Activated naive CD4-positive, alpha-beta T cell treated with anti-CD3 and anti-CD28 coated beads, Interleukin-2, amount 50 U/mL, for 24 hours (primary cell): ENCODE data around the gene IGLL1.
"Not testable (repeated sequence)": the region's sequence is repeated elsewhere in the genome, so short reads cannot be mapped to it uniquely, and the experiment has no call there.

Source experiments
- H3K27ac Mint-ChIP-seq: one replicate; pipeline ENCODE4 v1.8.0; 2021; ENCODE audit warnings: mild to moderate bottlenecking, mixed read lengths
- H3K27me3 Mint-ChIP-seq: one replicate; pipeline ENCODE4 v1.8.0; 2021; ENCODE audit warnings: mixed read lengths
- H3K36me3 Mint-ChIP-seq: one replicate; pipeline ENCODE4 v1.8.0; 2021; ENCODE audit warnings: mixed read lengths
- H3K4me1 Mint-ChIP-seq: one replicate; pipeline ENCODE4 v1.8.0; 2021; ENCODE audit warnings: mixed read lengths
- H3K4me3 Mint-ChIP-seq: one replicate; pipeline ENCODE4 v1.8.0; 2021; ENCODE audit warnings: mild to moderate bottlenecking, mixed read lengths
- H3K9me3 Mint-ChIP-seq: one replicate; pipeline ENCODE4 v1.8.0; 2021; ENCODE audit warnings: mixed read lengths

IGLL1 gene

GRCh38 chr22:23555118-23555517, 25.0 kb downstream of the IGLL1 start:
- no peaks in the 10 kb centered on the region for H3K9me3 Mint-ChIP-seq
- no peak overlapping the region for H3K4me3 Mint-ChIP-seq
- H3K36me3 Mint-ChIP-seq: no peaks in the 10 kb centered on the region
- peaks cover 3% of the 10 kb centered on the region for H3K27me3 Mint-ChIP-seq
- no peak overlapping the region for H3K27ac Mint-ChIP-seq
- no peaks in the 10 kb centered on the region for H3K4me1 Mint-ChIP-seq

DNA sequence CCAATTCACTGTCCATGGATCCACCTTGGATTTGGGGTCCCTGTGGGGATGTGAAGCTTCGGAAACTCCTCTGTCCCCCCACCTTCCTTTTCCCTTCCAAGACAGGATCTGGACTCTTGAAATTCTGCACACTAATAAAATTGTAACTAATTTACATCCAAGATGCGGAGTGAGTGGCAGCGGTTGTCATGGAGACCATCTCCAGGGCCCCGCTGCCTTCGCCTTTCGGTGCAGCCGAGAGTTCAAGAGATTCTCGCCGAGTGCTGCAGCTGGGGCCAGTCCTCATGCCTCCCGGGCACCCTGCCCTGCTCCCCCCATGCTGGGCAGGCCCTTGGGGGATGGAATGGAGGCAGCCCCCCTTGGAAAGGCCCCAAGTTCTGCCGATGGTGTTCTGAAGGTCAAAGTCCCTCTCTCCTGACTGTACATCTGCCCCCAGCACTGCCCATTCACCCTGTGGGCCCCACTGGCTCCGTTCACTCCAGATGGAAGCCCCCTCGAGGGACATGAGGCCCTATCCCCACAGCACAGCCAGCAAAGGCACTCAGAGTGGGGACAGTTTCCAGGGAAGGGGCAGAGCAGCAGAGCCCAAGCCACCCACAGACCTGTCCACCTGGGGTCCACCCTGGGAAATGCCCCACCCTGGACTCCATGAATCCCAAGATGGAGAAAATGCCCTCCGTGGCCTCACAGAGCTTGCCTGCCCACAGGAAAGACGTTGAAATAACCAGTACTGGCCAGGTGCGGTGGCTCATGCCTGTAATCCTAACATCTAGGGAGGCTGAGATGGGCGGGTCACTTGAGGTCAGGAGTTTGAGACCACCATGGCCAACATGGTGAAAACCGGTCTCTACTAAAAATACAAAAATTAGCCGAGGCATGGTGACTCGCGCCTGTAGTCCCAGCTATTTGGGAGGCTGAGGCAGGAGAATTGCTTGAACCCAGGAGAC, 25.9 kb downstream of the IGLL1 start:
- Mint-ChIP-seq H3K4me1 (no peaks in the 10 kb centered on the region), H3K4me3 (no peak overlapping the region), H3K9me3 (no peaks in the 10 kb centered on the region), H3K36me3 (no peaks in the 10 kb centered on the region), H3K27ac (no peak overlapping the region), H3K27me3 (peaks cover 3% of the 10 kb centered on the region)

DNA sequence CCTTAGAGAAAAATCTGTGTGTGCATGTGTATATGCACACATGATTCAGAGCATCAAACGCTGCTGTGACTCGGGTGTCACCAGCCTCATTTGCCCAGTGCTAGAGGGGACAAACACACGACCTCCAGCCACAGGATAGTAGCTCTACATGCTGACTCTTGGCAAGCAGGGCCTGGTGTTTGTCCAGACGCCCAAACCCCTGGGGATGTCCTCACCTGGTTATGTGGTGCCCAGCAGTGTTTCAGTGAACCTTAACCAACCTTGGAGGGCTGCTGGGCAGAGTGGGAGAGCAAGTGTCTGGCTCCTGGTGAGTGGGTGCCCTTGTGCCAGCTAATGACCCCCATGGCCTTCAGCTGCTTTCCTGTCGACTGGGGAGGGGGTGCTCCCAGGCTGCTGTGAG, 26.7 kb downstream of the IGLL1 start:
- H3K9me3 Mint-ChIP-seq: no peaks in the 10 kb centered on the region
- H3K27ac Mint-ChIP-seq: no peak overlapping the region
- no peaks in the 10 kb centered on the region for H3K4me1 Mint-ChIP-seq
- peaks cover 2% of the 10 kb centered on the region for H3K27me3 Mint-ChIP-seq
- H3K36me3 Mint-ChIP-seq: no peaks in the 10 kb centered on the region
- no peak overlapping the region for H3K4me3 Mint-ChIP-seq

- no peak overlapping the region for H3K4me3 Mint-ChIP-seq
- no peaks in the 10 kb centered on the region for H3K4me1 Mint-ChIP-seq
- H3K9me3 Mint-ChIP-seq: no peaks in the 10 kb centered on the region
- H3K27ac Mint-ChIP-seq: no peak overlapping the region
- no peaks in the 10 kb centered on the region for H3K36me3 Mint-ChIP-seq
- no peaks in the 10 kb centered on the region for H3K27me3 Mint-ChIP-seq
These were observed 27.5 kb downstream of the IGLL1 start for GRCh38 chr22:23552573-23552972.

DNA sequence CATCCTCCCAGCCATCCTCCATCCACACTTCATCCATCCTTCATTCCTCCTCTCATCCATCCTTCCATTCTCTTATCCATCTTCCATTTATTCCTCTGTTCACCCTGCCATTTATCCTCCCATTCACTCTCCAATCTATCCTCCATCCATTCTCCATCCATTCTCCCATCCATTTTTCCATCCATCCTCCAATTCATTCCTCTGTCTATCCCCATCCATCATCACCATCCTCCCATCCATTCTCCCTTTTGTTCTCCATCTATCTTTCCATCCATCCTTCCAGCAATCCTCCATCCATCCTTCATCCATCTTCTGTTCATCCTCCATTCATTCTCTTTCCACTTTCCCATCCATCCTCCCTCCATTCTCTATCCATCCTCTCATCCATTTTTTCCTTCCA, 28.7 kb downstream of the IGLL1 start:
- no peaks in the 10 kb centered on the region for H3K4me1 Mint-ChIP-seq
- H3K9me3 Mint-ChIP-seq: no peaks in the 10 kb centered on the region
- H3K27me3 Mint-ChIP-seq: no peaks in the 10 kb centered on the region
- H3K27ac Mint-ChIP-seq: no peak overlapping the region
- no peaks in the 10 kb centered on the region for H3K36me3 Mint-ChIP-seq
- H3K4me3 Mint-ChIP-seq: no peak overlapping the region

DNA sequence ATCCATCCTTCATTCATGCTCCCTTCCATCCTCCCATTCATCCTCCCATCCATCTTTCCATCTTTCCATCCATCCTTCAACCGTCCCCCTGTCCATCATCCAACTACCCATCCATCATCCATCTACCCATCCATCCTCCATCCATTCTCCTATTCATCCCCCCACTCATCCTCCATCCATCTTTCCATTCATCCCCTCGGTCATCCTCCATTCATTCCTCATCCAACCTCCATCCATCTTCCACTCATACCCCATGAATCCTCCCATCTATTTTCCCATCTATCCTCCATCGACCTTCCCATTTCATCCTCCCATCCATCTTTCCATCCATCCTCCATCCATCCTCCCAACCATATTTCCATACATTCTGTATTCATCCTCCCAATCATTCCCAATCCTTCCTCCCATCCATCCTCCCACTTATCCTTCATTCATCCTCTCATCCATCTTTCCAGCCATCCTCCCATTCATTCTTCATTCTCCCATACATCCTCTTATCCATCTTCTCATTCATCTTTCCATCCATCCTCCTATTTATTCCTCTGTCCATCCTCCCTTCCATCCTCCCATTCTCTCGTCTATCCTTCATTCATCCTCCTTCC, 29.9 kb downstream of the IGLL1 start:
- H3K27ac Mint-ChIP-seq: no peak overlapping the region
- H3K4me3 Mint-ChIP-seq: no peak overlapping the region
- H3K27me3 Mint-ChIP-seq: no peaks in the 10 kb centered on the region
- H3K36me3 Mint-ChIP-seq: no peaks in the 10 kb centered on the region
- no peaks in the 10 kb centered on the region for H3K9me3 Mint-ChIP-seq
- no peaks in the 10 kb centered on the region for H3K4me1 Mint-ChIP-seq

DNA sequence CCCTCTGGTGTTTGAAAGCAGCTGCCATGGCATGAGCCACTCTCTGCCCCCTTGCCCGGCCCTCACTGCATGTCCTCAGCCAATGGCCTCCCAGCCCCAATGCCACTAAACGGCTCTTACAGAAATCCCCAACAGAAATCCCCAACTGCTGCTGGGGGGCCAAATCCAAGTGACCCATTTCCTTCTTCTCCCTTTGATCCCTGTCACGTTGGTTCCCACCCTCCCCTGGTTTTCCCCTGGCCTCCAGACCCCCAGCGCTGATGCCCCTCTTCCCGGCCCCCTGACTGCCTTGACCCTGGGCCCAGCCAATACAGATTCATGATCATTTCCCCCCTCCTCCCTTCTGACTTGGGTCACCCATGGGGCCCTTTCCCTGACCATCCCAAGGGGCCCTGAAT, 30.9 kb downstream of the IGLL1 start:
- H3K36me3 Mint-ChIP-seq: no peaks in the 10 kb centered on the region
- H3K27me3 Mint-ChIP-seq: no peaks in the 10 kb centered on the region
- no peak overlapping the region for H3K4me3 Mint-ChIP-seq
- H3K27ac Mint-ChIP-seq: no peak overlapping the region
- H3K9me3 Mint-ChIP-seq: no peaks in the 10 kb centered on the region
- H3K4me1 Mint-ChIP-seq: no peaks in the 10 kb centered on the region

DNA sequence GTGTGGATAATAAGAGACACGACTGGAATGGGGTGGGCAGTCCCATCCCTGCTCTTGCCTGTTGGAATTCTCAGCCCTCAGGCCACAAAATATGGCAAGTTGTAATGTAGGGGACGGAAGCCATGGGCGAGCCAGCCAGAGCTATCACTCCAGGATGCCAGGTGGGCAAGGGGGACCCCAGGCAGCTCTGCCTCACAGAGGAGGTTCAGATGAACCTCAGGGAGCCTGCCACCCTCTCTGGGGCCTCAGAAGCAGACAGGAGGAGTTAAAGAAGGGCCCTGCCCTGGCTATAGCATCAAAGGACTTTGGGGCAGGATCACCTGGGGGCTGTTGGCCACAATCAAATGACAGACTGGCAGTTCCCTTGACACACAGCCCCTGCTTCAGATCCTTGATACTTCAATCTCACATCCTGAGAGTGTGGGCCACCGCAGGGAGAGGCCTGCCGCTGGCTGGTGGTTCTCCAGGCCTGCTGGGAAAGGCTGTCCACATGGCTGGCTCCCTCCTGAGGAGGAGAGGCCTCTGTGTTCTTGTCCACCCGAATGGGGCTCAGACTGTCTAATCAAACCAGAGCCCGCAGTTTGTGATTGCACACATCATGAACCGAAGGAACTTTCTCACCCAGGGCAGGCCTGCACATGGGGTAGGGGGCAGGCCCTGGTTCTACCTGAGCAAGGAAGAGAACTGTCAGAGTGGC, 31.4 kb downstream of the IGLL1 start:
- H3K4me1 Mint-ChIP-seq: no peaks in the 10 kb centered on the region
- H3K27ac Mint-ChIP-seq: no peak overlapping the region
- no peaks in the 10 kb centered on the region for H3K36me3 Mint-ChIP-seq
- no peaks in the 10 kb centered on the region for H3K27me3 Mint-ChIP-seq
- no peaks in the 10 kb centered on the region for H3K9me3 Mint-ChIP-seq
- H3K4me3 Mint-ChIP-seq: no peak overlapping the region

GRCh38 chr22:23547818-23548500, 32.1 kb downstream of the IGLL1 start:
- Mint-ChIP-seq H3K36me3 (no peaks in the 10 kb centered on the region), H3K27me3 (no peaks in the 10 kb centered on the region), H3K27ac (no peak overlapping the region), H3K9me3 (no peaks in the 10 kb centered on the region), H3K4me1 (no peaks in the 10 kb centered on the region), H3K4me3 (no peak overlapping the region)

- H3K9me3 Mint-ChIP-seq, H3K27ac Mint-ChIP-seq, H3K4me1 Mint-ChIP-seq, H3K36me3 Mint-ChIP-seq, H3K4me3 Mint-ChIP-seq, H3K27me3 Mint-ChIP-seq: not testable (repeated sequence)
These were observed 32.7 kb downstream of the IGLL1 start for GRCh38 chr22:23547382-23547781.

DNA sequence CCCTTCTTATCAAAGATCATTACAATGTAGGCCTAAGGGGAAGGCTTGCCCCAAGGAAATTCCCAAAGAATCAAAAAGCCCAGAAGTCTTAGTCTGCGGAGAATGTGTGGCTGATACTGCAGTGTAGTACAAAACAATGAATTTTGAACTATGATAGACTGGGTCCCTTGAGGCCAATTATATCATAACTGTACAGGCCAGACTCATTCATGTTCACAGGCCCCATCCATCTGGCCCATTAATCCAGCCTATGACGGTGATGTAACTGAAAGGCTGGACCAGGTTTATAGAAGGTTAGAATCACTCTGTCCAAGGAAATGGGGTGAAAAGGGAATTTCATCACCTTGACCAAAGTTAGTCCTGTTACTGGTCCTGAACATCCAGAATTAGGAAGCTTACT, 35.2 kb downstream of the IGLL1 start:
- no peak overlapping the region for H3K27ac Mint-ChIP-seq
- H3K4me1 Mint-ChIP-seq: no peaks in the 10 kb centered on the region
- no peaks in the 10 kb centered on the region for H3K36me3 Mint-ChIP-seq
- H3K27me3 Mint-ChIP-seq: no peaks in the 10 kb centered on the region
- H3K9me3 Mint-ChIP-seq: no peaks in the 10 kb centered on the region
- no peak overlapping the region for H3K4me3 Mint-ChIP-seq

DNA sequence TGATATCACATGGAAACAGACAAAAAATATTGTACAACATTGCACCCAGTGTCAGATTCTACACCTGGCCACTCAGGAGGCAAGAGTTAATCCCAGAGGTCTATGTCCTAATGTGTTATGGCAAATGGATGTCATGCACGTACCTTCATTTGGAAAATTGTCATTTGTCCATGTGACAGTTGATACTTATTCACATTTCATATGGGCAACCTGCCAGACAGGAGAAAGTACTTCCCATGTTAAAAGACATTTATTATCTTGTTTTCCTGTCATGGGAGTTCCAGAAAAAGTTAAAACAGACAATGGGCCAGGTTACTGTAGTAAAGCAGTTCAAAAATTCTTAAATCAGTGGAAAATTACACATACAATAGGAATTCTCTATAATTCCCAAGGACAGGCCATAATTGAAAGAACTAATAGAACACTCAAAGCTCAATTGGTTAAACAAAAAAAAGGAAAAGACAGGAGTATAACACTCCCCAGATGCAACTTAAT, 36.5 kb downstream of the IGLL1 start:
- peaks cover 11% of the 10 kb centered on the region for H3K4me1 Mint-ChIP-seq
- H3K27me3 Mint-ChIP-seq, H3K4me3 Mint-ChIP-seq, H3K36me3 Mint-ChIP-seq, H3K27ac Mint-ChIP-seq, H3K9me3 Mint-ChIP-seq: not testable (repeated sequence)

GRCh38 chr22:23542933-23543332, 37.2 kb downstream of the IGLL1 start:
- no peaks in the 10 kb centered on the region for H3K9me3 Mint-ChIP-seq
- H3K27me3 Mint-ChIP-seq: no peaks in the 10 kb centered on the region
- H3K36me3 Mint-ChIP-seq: no peaks in the 10 kb centered on the region
- no peak overlapping the region for H3K27ac Mint-ChIP-seq
- H3K4me1 Mint-ChIP-seq: peaks cover 11% of the 10 kb centered on the region
- no peak overlapping the region for H3K4me3 Mint-ChIP-seq

GRCh38 chr22:23542391-23542790, 37.7 kb downstream of the IGLL1 start:
- not testable (repeated sequence) for H3K4me3 Mint-ChIP-seq

GRCh38 chr22:23541849-23542281, 38.2 kb downstream of the IGLL1 start:
- not testable (repeated sequence) for H3K27ac Mint-ChIP-seq, H3K36me3 Mint-ChIP-seq, H3K4me3 Mint-ChIP-seq, H3K9me3 Mint-ChIP-seq, H3K27me3 Mint-ChIP-seq
- peaks cover 11% of the 10 kb centered on the region for H3K4me1 Mint-ChIP-seq

More at GRCh38 chr22:23542391-23542790, 37.7 kb downstream of the IGLL1 start:
- not testable (repeated sequence) for H3K27ac Mint-ChIP-seq, H3K36me3 Mint-ChIP-seq, H3K9me3 Mint-ChIP-seq, H3K27me3 Mint-ChIP-seq
- H3K4me1 Mint-ChIP-seq: peaks cover 11% of the 10 kb centered on the region
